C4-2B (cell line): Measurements from ENCODE around the gene ASXL3.

Source experiments
- H3K27ac ChIP-seq: fragments of 450-650 bp; 2 replicates; pipeline ENCODE4 v1.5.1; 2017
- CTCF ChIP-seq: fragments of 450-650 bp; conservative IDR thresholded peaks from 2 replicates; pipeline ENCODE4 v1.5.1; 2017; ENCODE audit warnings: mild to moderate bottlenecking
- ZFX ChIP-seq: fragments of 450-650 bp; IDR thresholded peaks from 2 replicates; pipeline ENCODE4 v1.6.1; 2017

ASXL3 gene

GRCh38 chr18:33744032-33744697 is 166.1 kb downstream of the ASXL3 start:
- H3K27ac ChIP-seq: no peak overlapping the region
- TF ChIP-seq CTCF: peak; percentile 44
- no peak for TF ChIP-seq ZFX

- no peak overlapping the region for H3K27ac ChIP-seq
- TF ChIP-seq ZFX (no peak), CTCF (no peak)
Observed at GRCh38 chr18:33745151-33745795, 167.3 kb downstream of the ASXL3 start.

DNA sequence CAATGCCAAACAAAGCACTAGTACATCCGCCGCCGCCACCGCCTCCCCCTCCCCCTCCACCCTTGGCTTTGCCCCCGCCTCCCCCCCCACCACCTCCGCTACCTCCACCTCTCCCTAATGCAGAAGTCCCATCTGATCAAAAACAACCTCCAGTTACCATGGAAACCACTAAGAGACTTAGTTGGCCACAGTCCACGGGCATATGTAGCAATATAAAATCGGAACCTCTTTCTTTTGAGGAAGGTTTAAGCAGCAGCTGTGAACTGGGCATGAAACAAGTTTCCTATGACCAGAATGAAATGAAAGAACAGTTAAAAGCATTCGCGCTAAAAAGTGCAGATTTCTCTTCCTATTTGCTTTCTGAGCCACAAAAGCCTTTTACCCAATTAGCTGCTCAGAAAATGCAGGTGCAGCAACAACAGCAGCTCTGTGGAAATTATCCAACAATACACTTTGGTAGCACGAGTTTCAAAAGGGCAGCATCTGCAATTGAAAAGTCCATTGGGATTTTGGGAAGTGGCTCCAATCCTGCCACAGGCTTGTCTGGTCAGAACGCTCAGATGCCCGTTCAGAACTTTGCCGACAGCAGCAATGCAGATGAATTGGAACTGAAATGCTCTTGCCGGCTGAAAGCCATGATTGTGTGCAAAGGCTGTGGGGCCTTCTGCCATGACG is 168.0 kb downstream of the ASXL3 start:
- no peak for TF ChIP-seq CTCF
- TF ChIP-seq ZFX: no peak

GRCh38 chr18:33749834-33750233 is 171.8 kb downstream of the ASXL3 start:
- TF ChIP-seq CTCF (no peak), ZFX (no peak)
- no peak overlapping the region for H3K27ac ChIP-seq

More for the DNA sequence above, 168.0 kb downstream of the ASXL3 start:
- no peak overlapping the region for H3K27ac ChIP-seq

DNA sequence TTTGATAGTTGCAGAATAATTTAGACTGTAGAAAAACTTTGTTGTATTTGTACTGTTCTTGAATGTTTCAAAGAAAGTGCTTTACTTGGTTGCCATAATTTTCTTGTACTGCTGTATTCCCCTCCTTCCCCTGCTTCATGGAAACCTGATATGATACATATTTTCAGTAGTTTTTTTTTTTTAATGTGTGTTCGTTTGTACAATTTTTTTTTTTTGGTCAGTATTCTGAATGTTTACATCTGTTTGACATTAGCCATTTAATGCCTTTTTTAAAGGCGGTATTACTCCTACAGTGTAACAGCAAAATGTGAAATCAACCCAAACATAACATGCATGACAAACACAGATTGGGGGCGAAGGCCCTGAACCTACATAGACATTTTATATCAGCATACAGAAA is 172.3 kb downstream of the ASXL3 start:
- no peak for TF ChIP-seq CTCF
- TF ChIP-seq ZFX: no peak
- no peak overlapping the region for H3K27ac ChIP-seq

- TF ChIP-seq CTCF: peak; percentile 60
- TF ChIP-seq ZFX: no peak
- no peak overlapping the region for H3K27ac ChIP-seq
Observed at GRCh38 chr18:33751613-33752221, 173.7 kb downstream of the ASXL3 start.

DNA sequence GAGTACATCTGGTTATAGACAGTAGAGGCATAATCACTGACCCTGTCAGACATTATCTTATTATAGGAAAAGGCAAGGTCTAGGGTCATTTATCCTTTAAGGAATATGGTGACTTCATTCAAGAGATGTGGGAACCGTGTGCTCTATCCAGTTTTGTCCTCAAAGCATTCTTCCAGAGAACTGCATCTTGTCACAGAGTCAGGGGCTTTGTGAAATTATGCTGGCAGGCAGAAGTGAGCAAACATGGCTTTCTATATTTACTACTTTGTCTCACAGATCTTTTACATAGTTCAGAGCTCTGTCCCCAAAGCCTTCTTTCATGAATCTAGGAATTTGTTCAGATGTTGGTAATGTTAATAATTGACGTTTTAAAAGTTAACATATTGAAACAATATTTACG is 177.4 kb downstream of the ASXL3 start:
- H3K27ac ChIP-seq: no peak overlapping the region
- no peak for TF ChIP-seq CTCF
- no peak for TF ChIP-seq ZFX
